SK-MEL-5 (cell line): Measurements from ENCODE around the gene RSPH10B2. TPM values are rescaled to one million over a fixed set of nuclear protein-coding genes. Genes with fewer than 3 reads are reported as not detected.
"Not testable (repeated sequence)": the region's sequence is repeated elsewhere in the genome, so short reads cannot be mapped to it uniquely, and the experiment has no call there.

Source experiments
- DNase-seq: peaks from one replicate; pipeline ENCODE4 v3.0.0-alpha.2; 2016; ENCODE audit warnings: low read depth, low spot score
- in situ Hi-C: cut with HindIII; loops from 2 replicates; pipeline ENCODE4 v1.10.0; 2016; ENCODE audit warnings: low sequenced_read_pairs, high pct_unique_total_duplicates, low pct_unique_long_range_greater_than_20kb
- polyA plus RNA-seq, 2 experiments: library from polyadenylated mRNA; depleted of rRNA; stranded (reverse); fragments of >200 nt; gene quantifications; 2 replicates each; pipeline ENCODE4 v1.2.3, GENCODE V29; 2015
- total RNA-seq: library from RNA; depleted of rRNA; stranded (reverse); fragments of >200 nt; shearing (Covaris generic); gene quantifications from 2 replicates; pipeline ENCODE4 v1.2.3, GENCODE V29; 2014; rRNA removed

Gene RSPH10B2
- 0.11 and 0.34 TPM in 2 replicates for total RNA-seq
- polyA plus RNA-seq (2015; cell fraction: cytosol; rRNA removed): 0.10 TPM in 1 of 2 replicates, not detected in the other
- 0.23 TPM in 1 of 2 replicates, not detected in the other for polyA plus RNA-seq (2015; cell fraction: nucleus; rRNA removed)

DNA sequence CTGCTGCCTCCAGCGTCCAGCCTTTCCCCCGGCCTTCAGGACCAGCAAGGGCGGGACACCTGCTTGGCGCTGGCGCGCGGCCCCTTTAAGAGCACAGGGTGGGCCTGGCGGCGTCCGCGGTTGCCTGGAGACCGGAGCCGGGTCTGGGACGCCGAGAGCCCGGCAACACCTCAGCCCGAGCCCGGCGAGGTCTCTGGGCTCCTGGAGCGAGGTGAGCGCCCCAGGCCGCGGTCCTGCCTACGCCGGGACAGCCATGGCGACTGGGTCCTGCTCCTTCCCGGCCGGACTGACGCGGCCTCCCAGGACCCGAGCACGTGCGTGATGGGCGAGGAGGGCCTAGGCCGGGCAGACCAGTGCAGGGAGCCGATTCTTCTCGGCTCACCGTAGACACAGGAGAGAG is at the start of gene RSPH10B2:
Gene RSPH10B2 (plus strand): TSS at position 140 of the 400 bp plus-strand sequence. CDS start 3,575 bp downstream, outside the sequence.
- DNase-seq, in situ Hi-C loops: not testable (repeated sequence)

DNA sequence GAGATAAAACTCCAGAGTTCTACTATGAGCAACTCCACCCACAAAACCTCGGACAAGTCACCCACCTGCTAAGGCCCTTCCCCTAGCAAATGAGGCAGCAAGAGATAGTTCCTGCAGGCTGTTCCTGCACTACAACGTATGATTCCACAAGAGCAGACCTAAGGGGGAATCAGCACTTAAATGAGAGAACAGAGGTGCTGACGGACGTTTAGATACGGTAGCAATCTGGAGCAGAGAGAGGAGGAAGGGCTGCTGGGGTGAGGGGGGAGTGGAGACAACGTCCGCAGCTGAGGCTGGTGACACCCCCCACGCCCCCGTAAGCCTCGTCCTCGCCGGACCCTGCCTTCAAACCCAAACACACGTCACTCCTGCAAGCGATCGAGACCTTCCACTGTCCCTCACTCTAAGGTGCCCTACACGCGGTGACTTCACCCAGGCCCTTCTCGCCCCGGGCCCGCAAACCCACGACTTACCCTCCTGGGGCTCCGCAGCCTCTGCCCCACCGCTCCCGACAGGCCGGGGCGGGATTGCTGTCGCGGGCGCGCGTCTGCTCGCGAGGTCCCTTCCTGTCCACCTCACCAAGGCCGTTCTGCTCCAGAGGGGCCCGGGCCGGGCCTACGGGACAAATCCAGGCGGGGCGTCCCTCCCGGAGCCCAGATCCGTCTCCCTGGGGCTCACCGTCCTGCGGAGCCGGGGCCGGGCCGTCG is 47.8 kb upstream of the RSPH10B2 start:
- peak; percentile 34 for DNase-seq
- in situ Hi-C loops: no loop called here

DNA sequence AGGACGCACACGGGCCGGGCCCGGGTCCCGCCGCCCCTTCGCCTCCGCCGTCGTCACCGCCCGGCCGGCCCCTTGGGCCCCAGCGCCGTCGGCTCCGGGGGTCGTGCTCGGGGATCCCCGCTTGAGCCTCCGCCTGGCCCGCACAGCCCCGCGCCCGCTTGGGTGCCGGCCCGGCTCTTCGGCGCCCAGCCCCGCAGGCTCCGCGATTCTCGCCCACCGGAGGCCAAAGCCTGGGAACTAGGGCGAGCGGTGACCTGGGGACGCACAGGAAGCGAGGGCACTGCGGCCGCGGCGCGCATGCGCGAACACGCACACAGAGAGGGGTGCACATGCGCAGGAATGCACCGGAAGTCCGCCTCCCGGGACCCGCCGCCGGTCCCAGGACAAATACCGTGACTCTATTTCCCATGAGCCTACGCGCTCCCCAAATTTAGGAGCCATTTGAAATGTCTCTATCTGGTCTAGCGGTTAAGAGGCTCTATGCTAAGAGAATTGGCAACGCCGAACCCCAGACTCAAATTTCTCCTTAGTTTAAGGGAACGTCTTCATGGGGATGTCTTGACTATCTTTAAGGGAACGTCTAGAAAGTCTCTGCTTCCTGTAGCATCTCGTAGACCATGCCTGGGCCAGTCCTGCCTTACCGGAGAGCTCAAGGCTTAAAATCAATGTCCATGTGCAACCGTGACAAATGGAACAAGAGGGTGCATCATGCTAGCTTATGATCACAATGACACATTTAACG is 47.1 kb upstream of the RSPH10B2 start, which contains the start of gene ZNF12:
Gene ZNF12 (minus strand): TSS at position 282 of the 742 bp plus-strand sequence. CDS start 1,774 bp downstream, outside the sequence.
- peak; percentile 97 for DNase-seq
- in situ Hi-C loops: no loop called here

- in situ Hi-C loops: no loop called here
- DNase-seq: no peak
Measured at GRCh38 chr7:6708304-6708703, 45.6 kb upstream of the RSPH10B2 start.

- peak; percentile 25 for DNase-seq
- in situ Hi-C loops: no loop called here
Measured at GRCh38 chr7:6709808-6710207, 44.1 kb upstream of the RSPH10B2 start.

DNA sequence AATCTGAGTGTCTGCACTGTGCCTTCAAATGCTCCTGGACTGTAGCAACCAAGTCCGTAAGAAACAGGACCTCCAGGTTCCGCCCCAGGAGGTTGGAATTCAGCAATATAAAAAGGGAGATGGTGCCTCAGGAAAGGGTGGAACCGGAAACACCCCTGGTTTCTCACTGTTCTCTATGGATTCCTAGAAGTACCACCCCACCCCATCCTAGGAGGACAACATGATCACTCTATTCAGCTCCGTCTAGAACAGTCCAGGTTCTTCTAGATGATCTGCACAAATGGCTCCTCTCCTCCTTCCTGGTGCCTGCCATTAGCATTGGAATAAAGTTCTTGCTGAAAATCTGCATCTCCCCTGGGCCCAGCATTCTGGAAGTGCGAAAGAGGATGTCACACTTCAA is 39.5 kb upstream of the RSPH10B2 start:
- in situ Hi-C loops: no loop called here
- DNase-seq: no peak

GRCh38 chr7:6715898-6716297 is 38.0 kb upstream of the RSPH10B2 start:
- DNase-seq, in situ Hi-C loops: not testable (repeated sequence)

DNA sequence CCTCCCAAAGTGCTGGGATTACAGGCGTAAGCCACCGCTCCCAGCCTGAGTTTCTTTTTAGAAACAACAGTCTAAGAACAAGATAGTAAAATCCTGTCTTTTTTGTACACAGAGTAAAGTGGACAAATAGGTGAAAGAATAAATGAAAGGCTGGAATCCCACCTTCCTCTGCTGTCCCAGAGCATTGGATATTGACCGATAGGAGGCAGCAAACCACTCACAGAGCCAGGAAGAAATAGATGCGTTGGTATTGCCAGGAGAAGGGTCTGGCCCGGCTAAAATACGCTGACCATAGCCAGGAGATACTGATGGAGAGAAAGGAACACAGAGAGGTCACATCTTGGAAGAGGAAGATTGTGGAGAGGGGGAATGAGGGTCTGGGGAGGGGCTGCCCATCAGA is 35.8 kb upstream of the RSPH10B2 start:
- peak; percentile 39 for DNase-seq
- in situ Hi-C loops: no loop called here

- in situ Hi-C loops, DNase-seq: not testable (repeated sequence)
Measured at GRCh38 chr7:6724351-6724750, 29.6 kb upstream of the RSPH10B2 start.

GRCh38 chr7:6725003-6725402 is 28.9 kb upstream of the RSPH10B2 start:
- in situ Hi-C loops: no loop called here
- DNase-seq: no peak

DNA sequence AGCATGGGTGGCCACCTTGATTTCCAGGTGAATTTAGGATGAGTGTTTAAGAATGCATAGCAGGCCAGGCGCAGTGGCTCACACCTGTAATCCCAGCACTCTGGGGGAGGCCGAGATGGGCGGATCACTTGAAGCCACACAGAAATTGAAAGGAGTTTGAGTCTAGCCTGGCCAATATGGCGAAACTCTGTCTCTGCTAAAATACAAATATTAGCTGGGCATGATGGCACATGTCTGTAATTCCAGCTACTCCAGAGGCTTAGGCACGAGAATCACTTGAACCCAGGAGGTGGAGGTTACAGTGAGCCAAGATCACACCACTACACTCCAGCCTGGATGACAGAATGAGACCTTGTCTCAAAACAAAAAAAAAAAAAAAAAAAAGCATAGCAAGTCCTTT is 27.6 kb upstream of the RSPH10B2 start:
- DNase-seq, in situ Hi-C loops: not testable (repeated sequence)

GRCh38 chr7:6727663-6728062 is 26.2 kb upstream of the RSPH10B2 start:
- in situ Hi-C loops: no loop called here
- DNase-seq: peak; percentile 58

DNA sequence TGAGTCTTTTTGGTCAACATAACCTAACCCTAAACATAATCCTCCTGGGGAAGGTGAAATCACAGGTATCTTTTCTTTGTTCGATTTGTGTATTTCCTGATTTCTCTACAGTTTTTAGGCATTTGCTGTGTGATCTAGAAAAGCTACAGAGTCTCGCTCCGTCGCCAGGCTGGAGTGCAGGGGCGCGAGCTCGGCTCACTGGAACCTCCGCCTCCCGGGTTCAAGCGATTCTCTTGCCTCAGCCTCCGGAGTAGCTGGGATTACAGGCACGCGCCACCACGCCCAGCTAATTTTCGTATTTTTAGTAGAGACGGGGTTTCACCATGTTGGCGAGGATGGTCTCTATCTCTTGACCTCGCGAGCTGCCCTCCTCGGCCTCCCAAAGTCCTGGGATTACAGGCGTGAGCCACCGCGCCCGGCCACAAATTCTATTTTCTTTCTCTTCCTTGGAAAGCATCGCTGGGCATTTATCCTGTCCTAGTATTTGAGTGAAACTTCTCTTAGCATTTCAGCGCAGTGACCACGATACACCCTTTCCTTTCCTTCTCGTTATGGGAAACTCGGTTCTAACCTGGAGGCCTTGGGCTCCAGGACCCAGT is 24.9 kb upstream of the RSPH10B2 start:
- DNase-seq, in situ Hi-C loops: not testable (repeated sequence)

GRCh38 chr7:6729492-6730342 is 24.2 kb upstream of the RSPH10B2 start:
- in situ Hi-C loops: no loop called here
- DNase-seq: peak; percentile 93

DNA sequence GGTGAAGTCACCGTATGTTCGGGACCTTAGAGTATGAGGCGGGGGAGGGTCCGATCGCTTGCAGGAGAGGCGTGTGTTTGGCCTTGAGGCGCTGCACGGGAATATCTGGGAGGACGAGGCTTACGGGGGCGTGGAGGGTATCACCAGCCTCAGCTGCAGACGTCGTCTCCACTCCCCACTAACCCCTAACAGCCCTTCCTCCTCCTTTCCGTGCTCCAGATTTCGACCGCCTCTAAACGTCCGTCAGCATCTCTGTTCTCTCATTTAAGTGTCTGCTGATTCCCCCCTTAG is 23.6 kb upstream of the RSPH10B2 start:
- in situ Hi-C loops: no loop called here
- peak; percentile 20 for DNase-seq

DNA sequence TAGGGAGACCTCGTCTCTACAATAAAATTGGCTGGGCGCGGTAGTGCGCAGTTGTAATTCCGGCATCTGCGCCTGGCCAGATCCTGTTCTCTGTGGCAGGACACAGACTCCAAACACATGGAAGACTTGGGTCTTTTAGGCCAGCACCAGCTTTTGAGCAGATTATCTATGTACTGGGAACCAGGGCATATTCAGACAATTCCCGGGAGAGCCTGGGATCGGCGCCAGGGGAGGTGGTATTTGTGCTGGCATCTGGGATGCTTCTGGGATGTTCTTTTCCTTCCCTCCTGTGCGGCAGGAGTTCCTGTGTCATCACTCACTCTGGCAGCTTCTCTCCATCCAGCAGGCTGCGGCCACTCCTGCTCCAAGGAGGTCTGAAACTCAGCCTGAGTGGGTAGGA is 15.5 kb upstream of the RSPH10B2 start:
- DNase-seq, in situ Hi-C loops: not testable (repeated sequence)

- in situ Hi-C loops: not testable (repeated sequence)
Measured at GRCh38 chr7:6744410-6745100, 9.3 kb upstream of the RSPH10B2 start.

More at GRCh38 chr7:6744410-6745100, 9.3 kb upstream of the RSPH10B2 start:
- DNase-seq: not testable (repeated sequence)
